ENCODE measurements around the gene NRN1L.

The NRN1L gene

DNA sequence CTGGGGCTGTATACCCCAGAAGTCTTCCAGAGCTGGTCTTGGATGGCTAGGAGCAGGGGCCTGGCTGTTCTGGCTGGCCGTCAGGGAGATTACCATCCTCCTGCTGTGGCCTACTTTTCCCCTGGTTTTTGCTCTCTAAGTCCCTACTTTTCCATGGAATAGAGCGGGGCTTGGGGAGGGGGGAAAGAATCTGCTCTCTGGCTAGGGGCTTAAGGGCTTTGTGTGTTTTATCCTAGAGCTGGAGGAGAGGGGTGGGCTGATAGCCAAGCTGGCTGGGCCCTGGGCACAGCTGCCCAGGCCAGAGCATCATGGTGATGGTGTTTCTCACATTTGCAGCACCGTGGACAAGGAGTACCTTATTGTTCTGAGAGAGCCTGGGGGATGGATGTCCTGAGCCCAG, 3.6 kb downstream of the NRN1L start:
- DNase-seq (ENCODE audit: low read depth in 2 of 2): no peak
- no peak overlapping the region for H3K4me3 ChIP-seq (replicated peaks in 1 of 2; ENCODE audit: low read depth in 2 of 2, low read length in 2 of 2)
- TF ChIP-seq, protein P1, sequence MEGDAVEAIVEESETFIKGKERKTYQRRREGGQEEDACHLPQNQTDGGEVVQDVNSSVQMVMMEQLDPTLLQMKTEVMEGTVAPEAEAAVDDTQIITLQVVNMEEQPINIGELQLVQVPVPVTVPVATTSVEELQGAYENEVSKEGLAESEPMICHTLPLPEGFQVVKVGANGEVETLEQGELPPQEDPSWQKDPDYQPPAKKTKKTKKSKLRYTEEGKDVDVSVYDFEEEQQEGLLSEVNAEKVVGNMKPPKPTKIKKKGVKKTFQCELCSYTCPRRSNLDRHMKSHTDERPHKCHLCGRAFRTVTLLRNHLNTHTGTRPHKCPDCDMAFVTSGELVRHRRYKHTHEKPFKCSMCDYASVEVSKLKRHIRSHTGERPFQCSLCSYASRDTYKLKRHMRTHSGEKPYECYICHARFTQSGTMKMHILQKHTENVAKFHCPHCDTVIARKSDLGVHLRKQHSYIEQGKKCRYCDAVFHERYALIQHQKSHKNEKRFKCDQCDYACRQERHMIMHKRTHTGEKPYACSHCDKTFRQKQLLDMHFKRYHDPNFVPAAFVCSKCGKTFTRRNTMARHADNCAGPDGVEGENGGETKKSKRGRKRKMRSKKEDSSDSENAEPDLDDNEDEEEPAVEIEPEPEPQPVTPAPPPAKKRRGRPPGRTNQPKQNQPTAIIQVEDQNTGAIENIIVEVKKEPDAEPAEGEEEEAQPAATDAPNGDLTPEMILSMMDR (IDR thresholded peaks at IDR 0.05; ENCODE audit: low read depth, low read length): no peak

DNA sequence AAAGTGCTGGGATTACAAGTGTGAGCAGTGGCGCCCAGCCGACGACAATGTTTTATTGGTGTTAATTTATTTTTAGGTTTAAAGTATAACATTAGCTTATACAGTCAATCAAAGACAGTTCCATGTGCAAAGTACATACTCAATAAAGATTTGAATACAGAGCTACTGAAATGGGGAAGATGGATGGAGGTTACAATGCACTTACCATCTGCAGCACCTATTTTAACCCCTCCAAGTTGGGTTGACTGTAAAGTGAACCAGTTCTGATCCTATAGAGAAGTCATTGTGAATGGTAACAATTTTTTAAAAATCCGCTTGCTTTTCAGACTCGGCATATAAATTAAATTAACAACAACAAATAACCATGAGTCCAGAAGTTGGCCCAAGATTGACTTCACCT, 7.7 kb downstream of the NRN1L start:
- peak overlapping the region in 1 of 2 donors; percentile 49 for H3K4me3 ChIP-seq (replicated peaks in 1 of 2; ENCODE audit: low read depth in 2 of 2, low read length in 2 of 2)
- DNase-seq (ENCODE audit: low read depth in 2 of 2): no peak
- TF ChIP-seq, protein P1 (IDR thresholded peaks at IDR 0.05; ENCODE audit: low read depth, low read length): no peak

DNA sequence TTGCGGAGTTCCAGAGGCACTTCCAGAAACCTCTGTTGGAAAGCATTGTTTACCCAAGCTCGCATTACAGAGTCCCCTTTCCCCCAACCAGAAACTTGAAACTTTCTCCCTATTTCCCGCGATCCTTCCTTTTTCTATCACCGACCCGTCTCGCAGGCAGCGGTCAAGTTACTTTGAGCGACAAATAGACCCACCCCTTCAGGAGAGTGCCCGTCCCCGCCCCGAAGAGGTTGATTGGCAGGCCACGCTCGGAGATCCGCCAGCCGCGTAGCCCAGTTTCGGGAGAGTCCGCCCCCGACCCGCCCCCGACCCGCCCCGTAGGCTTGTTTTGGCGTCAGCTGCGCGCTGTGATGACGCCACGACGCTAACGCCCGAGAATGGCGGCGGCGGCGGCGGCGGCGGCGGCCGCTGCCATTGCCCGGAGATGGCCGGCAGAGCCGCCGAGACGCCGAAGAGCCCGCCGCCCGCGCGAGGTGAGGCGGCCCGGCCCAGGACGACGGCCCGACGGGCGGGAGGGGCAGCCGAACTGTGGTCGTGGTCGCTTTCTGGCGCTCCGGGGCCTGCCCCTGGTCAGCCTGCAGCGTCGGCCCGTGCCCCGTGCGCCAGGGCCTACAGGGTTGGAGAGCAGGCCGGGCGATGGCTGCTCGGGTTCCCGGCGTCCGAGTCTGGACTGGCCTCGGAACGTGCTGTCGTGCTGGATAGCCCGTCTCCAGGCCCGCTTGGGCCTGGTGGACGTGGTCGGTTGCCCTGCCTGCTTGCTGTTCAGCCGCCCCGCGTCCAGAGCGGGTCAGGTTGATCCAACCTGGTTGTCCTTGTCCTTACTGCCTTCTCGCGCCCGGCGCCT, 8.4 kb downstream of the NRN1L start, which contains the start of gene PSKH1:
TSS of gene PSKH1 (plus strand) at position 356 of the 844 bp plus-strand sequence. CDS start 15,496 bp downstream, outside the sequence.
- H3K4me3 ChIP-seq (replicated peaks in 1 of 2; ENCODE audit: low read depth in 2 of 2, low read length in 2 of 2): peak within 1 kb of the TSS; percentile 88 to 90
- peak; percentile 96 for DNase-seq (ENCODE audit: low read depth in 2 of 2)
- TF ChIP-seq, protein P1 (IDR thresholded peaks at IDR 0.05; ENCODE audit: low read depth, low read length): no peak

DNA sequence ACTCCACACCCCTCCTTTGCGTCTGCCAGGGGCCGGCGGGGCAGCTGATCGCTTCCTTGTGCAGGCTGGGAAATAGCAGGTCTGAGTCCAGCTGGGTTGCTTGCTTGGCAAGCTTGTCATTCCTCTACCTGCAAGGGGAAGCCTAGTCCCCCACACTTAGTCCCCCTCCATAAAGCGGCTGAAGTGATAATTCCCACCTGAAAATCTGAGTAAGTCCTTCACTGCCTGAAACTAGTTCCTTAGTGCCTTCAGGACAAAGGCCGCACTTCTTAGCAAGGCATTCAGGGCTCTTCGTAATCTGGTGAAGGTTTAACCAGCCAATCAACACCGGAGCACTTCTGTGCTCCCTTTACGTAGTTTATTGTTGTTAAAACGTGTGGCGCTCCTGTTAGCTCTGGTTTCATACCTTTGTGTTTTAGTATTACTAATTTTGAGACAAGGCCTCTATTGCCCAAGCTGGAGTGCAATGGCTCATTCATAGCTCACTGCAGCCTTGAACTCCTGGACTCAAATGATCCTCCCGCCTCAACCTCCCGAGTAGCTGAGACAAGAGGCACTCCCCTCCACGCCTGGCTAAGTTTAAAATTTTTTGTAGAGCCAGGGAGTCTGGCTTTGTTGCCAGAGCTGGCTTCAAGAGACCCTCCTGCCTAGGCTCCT, 9.2 kb downstream of the NRN1L start:
- TF ChIP-seq, protein P1 (IDR thresholded peaks at IDR 0.05; ENCODE audit: low read depth, low read length): no peak
- peak overlapping the region; percentile 88 to 90 for H3K4me3 ChIP-seq (replicated peaks in 1 of 2; ENCODE audit: low read depth in 2 of 2, low read length in 2 of 2)
- peak; percentile 15 to 25 for DNase-seq (ENCODE audit: low read depth in 2 of 2)

DNA sequence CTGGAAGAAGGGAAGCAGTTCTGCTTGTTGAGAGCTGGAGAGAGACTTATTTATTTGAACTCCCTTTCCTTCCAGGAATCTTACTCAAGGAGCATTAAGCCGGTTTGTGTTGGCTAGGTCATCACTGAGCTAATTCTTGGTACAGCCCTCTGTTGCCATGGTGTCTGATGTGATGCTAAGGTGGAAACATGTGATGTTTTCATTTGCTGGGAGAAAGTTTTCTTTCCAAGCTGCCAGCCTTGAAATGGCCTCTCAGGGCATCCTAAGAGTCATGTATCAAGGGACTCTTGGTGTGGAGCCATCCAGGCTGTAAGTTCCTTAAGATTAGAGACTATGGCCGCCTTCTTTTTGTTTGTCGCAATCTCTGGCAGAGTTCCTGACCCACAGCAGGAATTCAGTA, 12.5 kb downstream of the NRN1L start:
- no peak overlapping the region for H3K4me3 ChIP-seq (replicated peaks in 1 of 2; ENCODE audit: low read depth in 2 of 2, low read length in 2 of 2)
- peak; percentile 48 to 82 for DNase-seq (ENCODE audit: low read depth in 2 of 2)
- TF ChIP-seq, protein P1 (IDR thresholded peaks at IDR 0.05; ENCODE audit: low read depth, low read length): no peak

DNA sequence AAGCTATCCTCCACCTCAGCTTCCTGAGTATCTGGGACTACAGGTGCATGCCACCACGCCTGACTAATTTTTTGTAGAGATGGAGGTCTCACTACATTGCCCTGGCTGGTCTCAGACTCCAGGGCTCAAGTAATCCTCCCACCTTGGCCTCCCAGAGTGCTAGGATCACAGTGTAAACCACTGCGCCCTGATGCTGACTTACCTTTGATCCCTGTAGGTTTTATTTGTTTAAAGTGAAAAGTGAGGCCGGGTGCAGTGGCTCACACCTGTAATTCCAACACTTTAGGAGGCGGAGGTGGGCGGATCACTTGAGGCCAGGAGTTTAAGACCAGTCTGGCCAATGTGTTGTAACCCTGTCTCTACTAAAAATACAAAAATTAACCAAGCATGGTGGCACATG, 17.0 kb downstream of the NRN1L start:
- no peak for DNase-seq (ENCODE audit: low read depth in 2 of 2)
- TF ChIP-seq, protein P1 (IDR thresholded peaks at IDR 0.05; ENCODE audit: low read depth, low read length): no peak

More for the DNA sequence above, 17.0 kb downstream of the NRN1L start:
- no peak overlapping the region for H3K4me3 ChIP-seq (replicated peaks in 1 of 2; ENCODE audit: low read depth in 2 of 2, low read length in 2 of 2)
